ENCODE measurements around the gene ABTB2. TPM values are rescaled to one million over a fixed set of nuclear protein-coding genes. Genes with fewer than 3 reads are reported as not detected.

ABTB2 gene
- total RNA-seq, 6 experiments from 2014 or later, result 6.0 to 14.9 (median 10.0) TPM

GRCh38 chr11:34308913-34309585, 48.8 kb downstream of the ABTB2 start:
- ATAC-seq (peak; percentile 90 to 95 (median 92)), DNase-seq (peak; percentile 45 to 84 (median 65))
- Histone ChIP-seq H3K4me1 (peaks cover 0 to 32% (median 12%) of the 10 kb centered on the region in 4 donors), H3K27ac (peak overlapping the region; percentile 21 to 78 (median 60)), H3K36me3 (no peaks in the 10 kb centered on the region), H3K9me3 (no peaks in the 10 kb centered on the region), H3K4me3 (peak overlapping the region in 1 of 3 donors; percentile 17), H3K27me3 (no peaks in the 10 kb centered on the region)
- TF ChIP-seq POLR2A (IDR thresholded peaks at IDR 0.05), result peak; percentile 77
- TF ChIP-seq, protein P1, sequence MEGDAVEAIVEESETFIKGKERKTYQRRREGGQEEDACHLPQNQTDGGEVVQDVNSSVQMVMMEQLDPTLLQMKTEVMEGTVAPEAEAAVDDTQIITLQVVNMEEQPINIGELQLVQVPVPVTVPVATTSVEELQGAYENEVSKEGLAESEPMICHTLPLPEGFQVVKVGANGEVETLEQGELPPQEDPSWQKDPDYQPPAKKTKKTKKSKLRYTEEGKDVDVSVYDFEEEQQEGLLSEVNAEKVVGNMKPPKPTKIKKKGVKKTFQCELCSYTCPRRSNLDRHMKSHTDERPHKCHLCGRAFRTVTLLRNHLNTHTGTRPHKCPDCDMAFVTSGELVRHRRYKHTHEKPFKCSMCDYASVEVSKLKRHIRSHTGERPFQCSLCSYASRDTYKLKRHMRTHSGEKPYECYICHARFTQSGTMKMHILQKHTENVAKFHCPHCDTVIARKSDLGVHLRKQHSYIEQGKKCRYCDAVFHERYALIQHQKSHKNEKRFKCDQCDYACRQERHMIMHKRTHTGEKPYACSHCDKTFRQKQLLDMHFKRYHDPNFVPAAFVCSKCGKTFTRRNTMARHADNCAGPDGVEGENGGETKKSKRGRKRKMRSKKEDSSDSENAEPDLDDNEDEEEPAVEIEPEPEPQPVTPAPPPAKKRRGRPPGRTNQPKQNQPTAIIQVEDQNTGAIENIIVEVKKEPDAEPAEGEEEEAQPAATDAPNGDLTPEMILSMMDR (IDR thresholded peaks at IDR 0.05), result peak in 3 of 4 donors; percentile 14 to 36 (median 26)
- intact Hi-C loops (cut with DNase I), result no loop called here
- WGBS (ENCODE audit: insufficient coverage, low coverage, low lambda C conversion rate, missing lambda C conversion rate), result 18% methylated on average over 8 of the region's 8 CpGs

GRCh38 chr11:34308049-34308912, 49.5 kb downstream of the ABTB2 start:
- Histone ChIP-seq H3K4me3 (no peak overlapping the region), H3K27me3 (no peaks in the 10 kb centered on the region), H3K9me3 (no peaks in the 10 kb centered on the region), H3K4me1 (peaks cover 0 to 32% (median 9%) of the 10 kb centered on the region in 4 donors), H3K27ac (peak overlapping the region; percentile 21 to 78 (median 60)), H3K36me3 (no peaks in the 10 kb centered on the region)
- TF ChIP-seq POLR2A (IDR thresholded peaks at IDR 0.05), result no peak
- TF ChIP-seq, protein P1 (IDR thresholded peaks at IDR 0.05), result no peak
- intact Hi-C loops (cut with DNase I), result no loop called here
- 72% methylated on average over 5 of the region's 7 CpGs for WGBS (ENCODE audit: insufficient coverage, low coverage, low lambda C conversion rate, missing lambda C conversion rate)
- ATAC-seq, result peak in 1 of 4 donors; percentile 2
- DNase-seq, result no peak

DNA sequence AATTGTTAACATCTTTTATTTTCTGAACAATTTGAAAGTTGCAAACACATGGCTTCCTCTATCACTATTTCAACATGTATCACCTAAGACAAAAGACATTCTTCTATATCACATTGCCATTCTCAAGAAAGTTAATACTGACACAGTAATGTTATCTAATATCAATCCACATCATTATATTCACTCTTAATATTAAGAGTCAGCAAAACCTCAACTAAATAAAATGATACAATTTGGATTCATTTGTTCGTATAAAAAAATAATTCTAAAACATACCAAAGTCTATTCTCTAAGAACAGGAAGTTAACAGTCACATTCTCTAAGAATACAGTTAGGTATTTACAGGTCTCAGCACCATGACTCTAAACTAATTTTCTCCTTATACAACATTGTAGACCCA, 52.0 kb downstream of the ABTB2 start:
- ATAC-seq (no peak), DNase-seq (no peak)
- no peak overlapping the region for H3K27ac ChIP-seq
- H3K36me3 ChIP-seq, result no peaks in the 10 kb centered on the region
- H3K4me3 ChIP-seq, result no peak overlapping the region
- H3K27me3 ChIP-seq, result no peaks in the 10 kb centered on the region
- 54% methylated on average over 1 of the region's 1 CpG for WGBS (ENCODE audit: insufficient coverage, low coverage, low lambda C conversion rate, missing lambda C conversion rate)
- no peak for TF ChIP-seq POLR2A (IDR thresholded peaks at IDR 0.05)
- TF ChIP-seq, protein P1 (IDR thresholded peaks at IDR 0.05), result no peak
- intact Hi-C loops (cut with DNase I), result no loop called here
- H3K9me3 ChIP-seq, result no peaks in the 10 kb centered on the region
- peaks cover 0 to 22% (median 7%) of the 10 kb centered on the region in 4 donors for H3K4me1 ChIP-seq

- H3K4me3 ChIP-seq, result no peak overlapping the region
- H3K9me3 ChIP-seq, result no peaks in the 10 kb centered on the region
- no peak for DNase-seq
- TF ChIP-seq, protein P1 (IDR thresholded peaks at IDR 0.05), result no peak
- TF ChIP-seq POLR2A (IDR thresholded peaks at IDR 0.05), result no peak
- no peak for ATAC-seq
- H3K27me3 ChIP-seq, result no peaks in the 10 kb centered on the region
- 81% methylated on average over 7 of the region's 7 CpGs for whole genome bisulfite sequencing (ENCODE audit: insufficient coverage, low coverage, low lambda C conversion rate, missing lambda C conversion rate)
- H3K27ac ChIP-seq, result no peak overlapping the region
- H3K36me3 ChIP-seq, result no peaks in the 10 kb centered on the region
- intact Hi-C loops (cut with DNase I), result no loop called here
- peaks cover 0 to 17% (median 5%) of the 10 kb centered on the region in 4 donors for H3K4me1 ChIP-seq
Observed at GRCh38 chr11:34305193-34305592, 52.6 kb downstream of the ABTB2 start.

Measured in right lobe of liver (tissue), 6 donors.